ENCODE data around the gene IQGAP2. TPM values are rescaled to one million over a fixed set of nuclear protein-coding genes. Genes with fewer than 3 reads are reported as not detected.

IQGAP2 gene
- total RNA-seq, 1 experiment from 2014 or later, result 1.5 TPM

DNA sequence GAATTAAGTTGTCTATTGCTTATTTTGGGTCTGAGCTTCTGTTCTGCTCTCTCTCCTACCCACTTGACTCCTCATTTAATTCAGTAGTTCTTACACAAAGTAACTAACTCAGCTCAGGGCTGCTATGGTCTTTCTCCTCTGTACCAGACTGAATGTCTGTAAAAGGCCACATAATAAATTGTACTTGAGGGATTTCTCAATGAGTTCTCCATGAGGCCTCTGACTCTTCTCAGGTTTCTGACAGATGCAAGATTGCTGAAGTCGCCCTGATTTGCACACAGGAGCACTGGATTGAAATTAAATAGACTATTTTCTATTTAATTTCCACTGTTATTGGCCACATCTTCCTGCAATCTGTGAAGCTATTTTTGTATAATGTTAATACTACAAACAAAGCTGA is 2.9 kb downstream of the IQGAP2 start:
- intact Hi-C loops (cut with micrococcal nuclease), result no loop called here
- POLR2A ChIA-PET, result interaction anchor here (0.5 to 1.1 kb wide), 3 partner anchors 30 to 197 kb away, joined by 3 to 5 read pairs (median 4); no protein-coding TSS in a partner anchor
- no peak overlapping the region for H3K27ac Mint-ChIP-seq (ENCODE audit: low read depth, unreplicated experiment)

DNA sequence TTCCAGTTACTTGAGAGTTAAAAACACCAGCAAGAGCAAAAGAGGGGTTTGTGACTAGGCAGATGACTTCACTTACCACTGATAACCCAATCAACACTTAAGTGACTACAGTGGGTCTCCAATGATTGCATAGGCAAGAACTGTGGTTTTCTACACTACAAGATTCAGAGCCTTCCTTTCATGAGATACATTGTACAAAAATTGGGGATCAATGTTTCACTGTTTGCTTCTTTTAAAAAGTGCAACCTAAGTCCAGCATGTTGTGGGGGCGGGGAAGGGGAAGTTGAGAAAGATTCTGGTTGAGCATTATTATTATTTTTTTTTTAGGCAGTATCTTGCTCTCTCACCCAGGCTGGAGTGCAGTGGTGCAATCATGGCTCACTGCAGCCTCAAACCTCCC is 3.6 kb downstream of the IQGAP2 start:
- intact Hi-C loops (cut with micrococcal nuclease), result no loop called here
- ChIA-PET CTCF (interaction anchor here (0.7 to 2.2 kb wide), 2 partner anchors 16 to 18 kb away, joined by 3 to 5 read pairs; no protein-coding TSS in a partner anchor), POLR2A (interaction anchor here (1.1 kb wide), 1 partner anchor 29 kb away, joined by 4 read pairs; no protein-coding TSS in a partner anchor)
- TF ChIP-seq, protein P1, sequence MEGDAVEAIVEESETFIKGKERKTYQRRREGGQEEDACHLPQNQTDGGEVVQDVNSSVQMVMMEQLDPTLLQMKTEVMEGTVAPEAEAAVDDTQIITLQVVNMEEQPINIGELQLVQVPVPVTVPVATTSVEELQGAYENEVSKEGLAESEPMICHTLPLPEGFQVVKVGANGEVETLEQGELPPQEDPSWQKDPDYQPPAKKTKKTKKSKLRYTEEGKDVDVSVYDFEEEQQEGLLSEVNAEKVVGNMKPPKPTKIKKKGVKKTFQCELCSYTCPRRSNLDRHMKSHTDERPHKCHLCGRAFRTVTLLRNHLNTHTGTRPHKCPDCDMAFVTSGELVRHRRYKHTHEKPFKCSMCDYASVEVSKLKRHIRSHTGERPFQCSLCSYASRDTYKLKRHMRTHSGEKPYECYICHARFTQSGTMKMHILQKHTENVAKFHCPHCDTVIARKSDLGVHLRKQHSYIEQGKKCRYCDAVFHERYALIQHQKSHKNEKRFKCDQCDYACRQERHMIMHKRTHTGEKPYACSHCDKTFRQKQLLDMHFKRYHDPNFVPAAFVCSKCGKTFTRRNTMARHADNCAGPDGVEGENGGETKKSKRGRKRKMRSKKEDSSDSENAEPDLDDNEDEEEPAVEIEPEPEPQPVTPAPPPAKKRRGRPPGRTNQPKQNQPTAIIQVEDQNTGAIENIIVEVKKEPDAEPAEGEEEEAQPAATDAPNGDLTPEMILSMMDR (IDR thresholded peaks at IDR 0.05; ENCODE audit: unreplicated experiment), result no peak
- Mint-ChIP-seq H3K4me1 (ENCODE audit: insufficient read depth, unreplicated experiment) (no peaks in the 10 kb centered on the region), H3K9me3 (ENCODE audit: unreplicated experiment) (no peaks in the 10 kb centered on the region), H3K27me3 (ENCODE audit: insufficient read depth, unreplicated experiment) (peaks cover 36% of the 10 kb centered on the region), H3K36me3 (ENCODE audit: insufficient read depth, unreplicated experiment) (no peaks in the 10 kb centered on the region), H3K4me3 (ENCODE audit: unreplicated experiment) (no peak overlapping the region), H3K27ac (ENCODE audit: low read depth, unreplicated experiment) (no peak overlapping the region)
- DNase-seq (ENCODE audit: unreplicated experiment), result no peak
- no TSS peak for BruUV-seq (replicated peaks)

More for the DNA sequence above, 2.9 kb downstream of the IQGAP2 start:
- peaks cover 43% of the 10 kb centered on the region for H3K27me3 Mint-ChIP-seq (ENCODE audit: insufficient read depth, unreplicated experiment)
- no peaks in the 10 kb centered on the region for H3K36me3 Mint-ChIP-seq (ENCODE audit: insufficient read depth, unreplicated experiment)
- no peaks in the 10 kb centered on the region for H3K4me1 Mint-ChIP-seq (ENCODE audit: insufficient read depth, unreplicated experiment)
- CTCF ChIA-PET, result interaction anchor here (1.3 to 2.2 kb wide), 3 partner anchors 16 to 37 kb away, joined by 3 to 5 read pairs (median 5); no protein-coding TSS in a partner anchor
- H3K9me3 Mint-ChIP-seq (ENCODE audit: unreplicated experiment), result no peaks in the 10 kb centered on the region
- DNase-seq (ENCODE audit: unreplicated experiment), result no peak
- H3K4me3 Mint-ChIP-seq (ENCODE audit: unreplicated experiment), result no peak overlapping the region
- TF ChIP-seq, protein P1 (IDR thresholded peaks at IDR 0.05; ENCODE audit: unreplicated experiment), result no peak
- no TSS peak for BruUV-seq (replicated peaks)

DNA sequence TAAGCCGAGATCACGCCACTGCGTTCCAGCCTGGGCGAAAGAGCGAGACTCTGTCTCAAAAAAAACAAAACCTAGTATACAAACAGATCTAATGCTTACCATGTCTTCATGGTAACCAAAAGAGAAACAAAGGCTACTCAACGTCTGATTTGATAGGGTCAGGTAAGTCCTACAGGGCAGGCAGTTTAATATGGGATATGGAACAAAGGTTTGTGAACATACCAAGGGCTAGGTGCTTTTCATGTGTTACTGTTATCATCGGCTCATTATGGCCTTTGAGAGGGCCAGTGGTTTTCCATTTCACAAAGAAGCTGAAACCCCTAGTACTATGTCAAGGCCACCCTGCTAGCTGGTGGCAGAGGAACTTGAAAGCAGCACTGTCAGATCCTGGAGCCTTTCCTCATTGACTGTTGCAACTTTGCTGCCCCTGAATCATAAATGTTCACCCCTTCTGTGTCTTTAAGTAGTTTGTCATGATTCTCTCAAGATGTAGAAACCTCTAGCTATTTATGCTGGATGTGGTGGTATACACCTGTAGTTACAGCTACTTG is 5.1 kb downstream of the IQGAP2 start:
- ChIA-PET POLR2A (no interaction called here), CTCF (interaction anchor here (0.6 to 1.5 kb wide), 3 partner anchors 11 to 179 kb away, joined by 3 to 4 read pairs (median 4); no protein-coding TSS in a partner anchor)
- no peaks in the 10 kb centered on the region for H3K36me3 Mint-ChIP-seq (ENCODE audit: insufficient read depth, unreplicated experiment)
- no peaks in the 10 kb centered on the region for H3K9me3 Mint-ChIP-seq (ENCODE audit: unreplicated experiment)
- intact Hi-C loops (cut with micrococcal nuclease), result no loop called here
- no peak overlapping the region for H3K27ac Mint-ChIP-seq (ENCODE audit: low read depth, unreplicated experiment)
- TF ChIP-seq, protein P1 (IDR thresholded peaks at IDR 0.05; ENCODE audit: unreplicated experiment), result no peak
- H3K4me1 Mint-ChIP-seq (ENCODE audit: insufficient read depth, unreplicated experiment), result no peaks in the 10 kb centered on the region
- peaks cover 22% of the 10 kb centered on the region for H3K27me3 Mint-ChIP-seq (ENCODE audit: insufficient read depth, unreplicated experiment)
- no peak for DNase-seq (ENCODE audit: unreplicated experiment)
- no peak overlapping the region for H3K4me3 Mint-ChIP-seq (ENCODE audit: unreplicated experiment)
- BruUV-seq (replicated peaks), result no TSS peak

DNA sequence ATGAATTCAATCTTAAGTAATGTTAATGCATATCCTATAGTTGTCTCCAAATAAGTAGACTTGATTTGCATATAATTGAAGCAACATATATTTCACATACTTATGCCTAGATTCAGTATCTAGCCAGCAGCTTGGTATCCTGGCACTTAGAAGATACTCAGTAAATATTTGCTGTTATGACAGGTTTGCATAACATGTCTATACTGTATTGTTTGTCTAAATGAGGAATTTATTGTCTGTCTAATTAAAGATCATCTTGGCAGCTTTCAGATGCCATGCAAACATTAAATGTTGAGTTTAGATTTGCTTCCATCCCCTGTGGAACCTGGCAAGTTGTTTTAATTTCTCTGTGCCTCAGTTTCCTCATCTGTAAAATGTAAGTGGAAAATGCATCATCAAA is 9.4 kb downstream of the IQGAP2 start:
- Mint-ChIP-seq H3K27ac (ENCODE audit: low read depth, unreplicated experiment) (no peak overlapping the region), H3K4me1 (ENCODE audit: insufficient read depth, unreplicated experiment) (no peaks in the 10 kb centered on the region), H3K27me3 (ENCODE audit: insufficient read depth, unreplicated experiment) (no peaks in the 10 kb centered on the region), H3K9me3 (ENCODE audit: unreplicated experiment) (no peaks in the 10 kb centered on the region), H3K4me3 (ENCODE audit: unreplicated experiment) (no peak overlapping the region), H3K36me3 (ENCODE audit: insufficient read depth, unreplicated experiment) (no peaks in the 10 kb centered on the region)
- TF ChIP-seq, protein P1 (IDR thresholded peaks at IDR 0.05; ENCODE audit: unreplicated experiment), result no peak
- intact Hi-C loops (cut with micrococcal nuclease), result no loop called here
- no peak for DNase-seq (ENCODE audit: unreplicated experiment)
- POLR2A ChIA-PET, result no interaction called here
- CTCF ChIA-PET, result interaction anchor here (0.6 kb wide), 1 partner anchor 963 kb away, joined by 4 read pairs; no protein-coding TSS in a partner anchor
- no TSS peak for BruUV-seq (replicated peaks)
